Activated CD8-positive, alpha-beta memory T cell treated with anti-CD3 and anti-CD28 coated beads, Interleukin-2, amount 50 U/mL, for 1 hour (primary cell): Measurements from ENCODE around the gene DUOXA1.
A peak's percentile ranks its signal among the peaks of the same experiment; 100 is the strongest.

Source experiments
- DNase-seq: peaks from one replicate; pipeline ENCODE4 v3.0.0-alpha.2; 2020; ENCODE audit errors: extremely low read depth

DUOXA1 gene

GRCh38 chr15:45132844-45133560, 3.3 kb upstream of the DUOXA1 start:
- DNase-seq, result no peak

DNA sequence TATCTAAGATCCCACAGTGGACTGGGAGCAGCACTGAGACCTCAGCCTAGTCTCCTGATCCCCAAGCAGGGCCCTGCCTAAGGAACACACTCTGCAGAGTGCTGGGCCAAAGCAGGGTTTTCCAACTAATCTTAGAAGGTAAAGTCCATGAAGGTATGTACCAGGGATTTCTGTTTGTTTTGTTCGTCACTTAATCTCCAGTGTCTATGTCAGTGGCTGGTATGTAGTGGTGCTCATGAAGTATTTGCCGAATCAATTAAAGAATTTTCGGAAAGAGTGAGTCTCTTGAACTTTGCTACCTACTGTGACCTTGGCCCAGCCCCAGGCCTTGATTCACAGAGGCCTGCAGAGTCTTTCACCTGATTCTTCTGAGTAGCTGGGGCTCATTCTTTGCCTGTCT, 1.8 kb upstream of the DUOXA1 start:
- DNase-seq, result no peak

GRCh38 chr15:45130291-45131000, 767 bp upstream of the DUOXA1 start:
- no peak for DNase-seq

GRCh38 chr15:45128971-45129639, 574 bp downstream of the DUOXA1 start:
- DNase-seq, result no peak

DNA sequence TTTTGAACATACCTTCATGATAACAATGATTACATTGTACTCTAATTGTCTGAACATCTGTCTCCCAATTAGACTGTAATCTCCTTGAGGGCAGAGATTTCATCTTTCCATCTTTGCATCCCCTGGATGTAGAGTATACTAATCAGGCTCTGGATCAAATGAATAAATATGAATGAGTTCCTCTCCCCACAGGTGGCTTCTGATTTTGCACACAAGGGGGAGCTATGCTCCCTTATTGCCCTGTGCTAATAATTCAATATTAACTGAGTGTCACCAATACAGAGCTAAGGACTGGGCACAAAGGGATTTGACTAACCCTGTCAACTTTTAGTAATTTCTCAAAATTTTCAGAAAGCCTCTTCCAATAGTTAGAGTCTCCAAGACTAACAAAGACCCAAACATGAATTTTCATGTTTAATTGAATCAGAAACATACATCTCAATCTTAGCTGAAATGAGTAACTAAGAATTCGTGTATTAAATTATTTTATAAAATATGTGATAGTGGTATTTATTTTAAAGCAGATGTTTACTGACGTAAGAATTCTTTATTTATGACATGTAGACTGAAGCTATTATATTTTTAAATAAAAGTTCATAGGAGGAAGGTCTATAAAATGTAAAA, 3.0 kb downstream of the DUOXA1 start:
- DNase-seq, result no peak

DNA sequence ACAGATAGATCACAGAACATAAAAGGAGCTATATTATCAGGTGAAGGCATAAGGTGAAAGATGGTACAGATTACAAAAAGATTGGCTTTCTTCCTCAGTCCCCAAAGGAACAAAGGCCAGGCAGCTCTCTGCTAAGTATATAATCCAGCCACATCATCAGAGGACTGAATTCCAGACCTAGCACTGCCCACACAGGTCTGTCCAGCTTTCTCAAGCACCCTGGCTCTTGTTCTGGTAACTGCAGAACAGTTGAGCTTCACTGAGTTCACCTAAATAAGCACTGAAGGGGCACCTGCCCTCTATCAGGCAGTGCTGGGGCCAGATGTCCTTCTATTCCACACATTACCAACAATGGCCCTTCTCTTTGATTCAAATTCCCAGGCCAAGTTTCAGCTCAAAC, 6.3 kb downstream of the DUOXA1 start:
- no peak for DNase-seq

DNA sequence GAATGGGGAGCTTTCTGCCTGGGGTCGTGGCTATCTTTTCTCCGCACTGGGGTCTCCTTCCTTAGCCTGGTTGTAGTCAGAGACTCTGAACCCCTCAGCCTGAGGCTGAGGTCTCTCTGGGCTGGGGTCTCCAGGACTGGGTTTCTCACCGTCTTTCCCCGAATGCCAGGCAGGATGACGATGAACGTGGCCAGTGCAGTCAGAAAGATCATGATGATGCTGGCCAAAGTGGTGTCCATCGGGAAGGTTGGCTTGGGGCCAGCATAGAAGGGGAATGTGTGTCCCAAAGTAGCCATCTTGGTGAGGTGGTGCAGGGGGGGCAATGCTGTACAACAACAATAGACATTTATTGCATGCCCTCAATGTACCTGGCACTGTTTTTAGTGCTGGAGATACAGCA, 7.0 kb downstream of the DUOXA1 start:
- DNase-seq, result no peak

- no peak for DNase-seq
Observed at GRCh38 chr15:45121706-45122417, 7.8 kb downstream of the DUOXA1 start.

- DNase-seq, result no peak
Observed at GRCh38 chr15:45121020-45121419, 8.7 kb downstream of the DUOXA1 start.

GRCh38 chr15:45120081-45120972, 9.4 kb downstream of the DUOXA1 start:
- DNase-seq, result no peak

DNA sequence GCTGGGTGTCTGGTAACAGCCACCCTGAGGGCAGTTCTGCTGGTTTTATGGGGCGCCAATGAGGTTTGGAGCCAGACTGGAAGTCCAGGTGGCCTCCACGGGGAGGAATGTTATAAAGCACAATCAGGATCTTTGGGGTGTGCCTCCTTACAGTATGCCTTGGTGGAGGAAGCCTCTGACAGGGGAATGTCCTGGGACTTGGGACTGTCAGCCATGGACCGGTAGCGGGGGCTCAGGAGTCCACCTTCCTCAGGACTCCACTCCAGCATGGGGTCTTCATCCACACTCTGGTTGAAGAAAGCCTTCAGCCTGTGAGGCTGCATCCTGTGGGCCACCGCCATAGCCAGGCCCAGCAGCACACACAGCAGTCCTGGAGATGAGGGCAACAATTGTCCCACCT, 10.7 kb downstream of the DUOXA1 start:
- no peak for DNase-seq

DNA sequence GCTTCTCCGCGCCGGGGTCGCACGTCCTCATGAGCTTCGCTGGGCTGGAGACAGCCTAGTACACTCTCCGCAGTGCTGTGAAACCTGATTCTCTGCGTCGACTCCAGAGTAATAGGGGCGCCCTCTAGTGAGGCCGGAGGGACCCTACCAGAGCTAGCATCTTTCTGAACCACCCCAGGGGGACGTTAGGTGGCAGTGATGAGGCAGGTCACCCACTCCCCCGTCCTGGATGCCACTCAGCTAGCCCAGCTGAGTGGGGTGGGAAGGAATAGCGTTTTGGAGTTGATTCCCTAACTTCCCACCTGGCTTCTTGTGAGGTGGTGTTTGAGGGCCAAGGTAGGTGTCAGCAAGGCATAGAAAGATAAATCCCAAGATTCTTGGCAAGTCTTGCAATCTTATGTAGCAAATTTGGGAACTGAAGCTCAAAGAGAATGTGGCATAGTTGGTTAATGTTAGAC, 11.5 kb downstream of the DUOXA1 start:
- peak; percentile 50 for DNase-seq

DNA sequence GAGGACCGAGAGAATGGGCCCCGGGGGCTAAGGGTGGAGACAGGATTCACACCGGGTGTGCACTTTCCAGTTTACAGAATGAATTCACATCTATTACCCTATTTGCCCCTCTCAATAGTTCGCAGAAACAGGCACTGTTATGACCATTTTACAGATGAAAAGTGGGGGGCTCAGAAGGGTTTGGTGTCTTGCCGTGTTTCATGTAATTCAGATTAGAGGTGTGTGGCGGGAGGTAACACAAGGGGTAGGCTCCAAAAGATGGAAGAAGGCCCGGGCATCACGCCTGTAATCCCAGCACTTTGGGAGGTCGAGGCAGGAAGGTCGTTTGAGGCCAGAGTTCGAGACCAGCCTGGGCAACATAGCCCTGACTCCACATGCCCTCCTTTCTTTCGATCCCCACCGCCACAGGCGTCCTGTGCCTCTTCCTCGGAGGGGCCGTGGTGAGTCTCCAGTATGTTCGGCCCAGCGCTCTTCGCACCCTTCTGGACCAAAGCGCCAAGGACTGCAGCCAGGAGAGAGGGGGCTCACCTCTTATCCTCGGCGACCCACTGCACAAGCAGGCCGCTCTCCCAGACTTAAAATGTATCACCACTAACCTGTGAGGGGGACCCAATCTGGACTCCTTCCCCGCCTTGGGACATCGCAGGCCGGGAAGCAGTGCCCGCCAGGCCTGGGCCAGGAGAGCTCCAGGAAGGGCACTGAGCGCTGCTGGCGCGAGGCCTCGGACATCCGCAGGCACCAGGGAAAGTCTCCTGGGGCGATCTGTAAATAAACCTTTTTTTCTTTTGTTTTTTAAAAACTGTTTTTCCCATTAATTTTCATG, 12.2 kb downstream of the DUOXA1 start:
- no peak for DNase-seq

GRCh38 chr15:45116482-45117307, 13.0 kb downstream of the DUOXA1 start:
- DNase-seq, result no peak

DNA sequence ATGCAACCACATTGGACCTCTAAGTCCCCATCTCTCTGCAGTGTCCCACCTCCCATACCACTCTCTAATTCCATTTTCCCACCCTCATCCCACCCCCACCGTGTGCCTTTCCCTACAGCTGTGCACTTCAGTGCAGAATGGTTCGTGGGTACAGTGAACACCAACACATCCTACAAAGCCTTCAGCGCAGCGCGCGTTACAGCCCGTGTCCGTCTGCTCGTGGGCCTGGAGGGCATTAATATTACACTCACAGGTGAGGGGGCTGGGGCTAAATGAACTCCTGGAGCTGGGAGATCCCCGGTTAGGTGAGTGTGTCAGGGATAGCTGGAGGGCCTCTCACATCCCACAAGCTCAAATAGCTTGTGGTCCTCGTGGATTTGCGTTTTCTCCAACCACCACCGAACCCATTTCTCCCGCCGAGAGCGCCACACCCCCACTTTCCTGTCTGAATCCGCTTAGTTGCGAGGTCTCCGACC, 13.6 kb downstream of the DUOXA1 start:
- DNase-seq, result no peak

DNA sequence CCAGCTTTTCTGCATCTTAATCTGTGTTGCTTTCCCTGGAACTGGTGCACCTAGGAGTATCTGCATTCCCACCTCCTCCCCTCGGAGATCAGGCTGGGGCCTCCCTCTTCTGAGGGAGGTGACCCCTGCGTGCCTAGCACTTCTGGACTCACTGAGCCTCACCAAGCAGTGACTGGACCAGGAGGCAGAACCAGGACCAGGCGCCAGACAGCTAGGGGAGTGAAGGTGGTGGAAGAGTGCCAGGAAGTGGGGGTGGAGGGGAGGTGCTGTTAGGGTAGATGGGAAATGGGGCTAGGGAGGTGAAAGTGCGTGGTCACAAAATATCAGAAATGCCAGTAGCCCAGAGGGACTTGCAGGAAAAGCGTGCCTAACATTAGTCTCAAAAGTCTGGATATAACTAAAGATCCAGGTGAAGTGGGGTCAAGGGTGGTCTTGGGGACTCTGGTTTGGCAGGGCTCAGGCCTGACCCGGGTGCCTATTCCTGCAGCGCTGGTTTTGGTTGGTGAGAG, 14.3 kb downstream of the DUOXA1 start:
- DNase-seq, result no peak

GRCh38 chr15:45114751-45115085, 15.0 kb downstream of the DUOXA1 start:
- no peak for DNase-seq

GRCh38 chr15:45114076-45114750, 15.5 kb downstream of the DUOXA1 start, which contains the start of the genes DUOX2 and DUOXA2:
Gene DUOX2, minus strand, starts transcription at chr15:45114172. Its CDS starts 761 bp downstream, at chr15:45113411.
Gene DUOXA2, plus strand, starts transcription at chr15:45114326. Its CDS starts 280 bp downstream, at chr15:45114606.
- no peak for DNase-seq
